NCI-H345 treated with DMSO at 0.1 percent for 48 hours (cell line): ENCODE results near the gene THOC7.

ENCODE experiments used
- DNase-seq: peaks from one replicate; lab custom pipeline; 2025; ENCODE audit not compliant: unreplicated experiment; lab: John Stamatoyannopoulos, UW

Gene THOC7

GRCh38 chr3:63863150-63864007, at the start of gene THOC7, which contains the start of gene ATXN7:
THOC7 (minus strand) TSS chr3:63863805; CDS start chr3:63863790, 15 bp downstream.
ATXN7 (plus strand) TSS chr3:63863867; CDS start chr3:63912599, 48,732 bp downstream.
- DNase-seq: no peak

DNA sequence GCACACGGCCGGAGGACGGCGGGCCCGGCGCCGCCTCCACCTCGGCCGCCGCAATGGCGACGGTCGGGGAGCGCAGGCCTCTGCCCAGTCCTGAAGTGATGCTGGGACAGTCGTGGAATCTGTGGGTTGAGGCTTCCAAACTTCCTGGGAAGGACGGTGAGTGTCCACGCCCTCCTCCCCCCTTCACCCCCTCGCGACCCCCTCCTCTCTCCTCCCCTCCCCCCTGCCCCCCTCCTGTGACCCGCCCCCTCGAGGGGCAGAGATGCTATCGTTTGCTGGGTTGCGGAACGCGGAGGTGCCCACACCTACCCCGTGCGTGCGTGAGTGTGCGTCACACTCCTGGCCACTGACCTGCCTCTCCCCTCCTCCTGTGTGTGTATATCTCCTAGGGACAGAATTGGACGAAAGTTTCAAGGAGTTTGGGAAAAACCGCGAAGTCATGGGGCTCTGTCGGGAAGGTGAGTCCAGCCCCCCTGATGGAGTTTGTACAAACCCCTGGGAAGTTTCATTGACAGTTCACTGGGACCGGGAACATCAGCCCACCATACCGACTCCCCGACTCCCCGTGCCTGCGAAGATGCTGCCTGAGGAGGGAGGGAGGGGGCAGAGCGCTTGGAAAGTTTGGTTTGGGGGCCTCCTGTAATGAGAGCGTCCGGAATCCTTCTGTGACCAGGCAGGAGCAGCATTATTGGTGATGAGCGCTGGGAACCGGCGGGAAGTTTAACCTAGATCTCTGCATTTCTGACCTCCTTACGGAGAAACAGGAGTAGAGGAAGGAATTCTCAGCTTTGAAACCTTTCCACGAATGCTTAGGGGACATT, 49.4 kb upstream of the THOC7 start:
- no peak for DNase-seq

- peak; percentile 53 for DNase-seq
Observed at GRCh38 chr3:63911873-63912767, 48.5 kb upstream of the THOC7 start, which contains the start of gene SCAANT1. SCAANT1 (minus strand) TSS chr3:63912383.

DNA sequence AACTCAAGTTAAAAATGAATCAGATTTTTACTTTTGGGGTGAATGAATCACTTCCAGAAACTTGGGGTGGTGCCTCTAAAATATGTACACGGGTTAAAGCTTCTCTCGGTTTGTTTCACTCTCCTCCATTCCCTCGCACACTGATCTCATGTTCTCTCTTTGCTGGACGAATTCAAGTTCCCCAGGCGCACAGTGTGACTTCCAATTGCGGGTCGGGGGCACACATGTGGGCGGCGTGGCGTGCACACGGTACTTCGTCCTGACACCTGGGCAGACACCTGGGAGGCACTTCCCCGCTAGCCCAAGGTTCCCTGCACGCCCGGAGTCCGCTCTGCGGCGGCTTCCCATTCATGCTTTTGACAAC, 47.9 kb upstream of the THOC7 start:
- DNase-seq: no peak

- no peak for DNase-seq
Observed at GRCh38 chr3:63910891-63911290, 47.3 kb upstream of the THOC7 start.

DNA sequence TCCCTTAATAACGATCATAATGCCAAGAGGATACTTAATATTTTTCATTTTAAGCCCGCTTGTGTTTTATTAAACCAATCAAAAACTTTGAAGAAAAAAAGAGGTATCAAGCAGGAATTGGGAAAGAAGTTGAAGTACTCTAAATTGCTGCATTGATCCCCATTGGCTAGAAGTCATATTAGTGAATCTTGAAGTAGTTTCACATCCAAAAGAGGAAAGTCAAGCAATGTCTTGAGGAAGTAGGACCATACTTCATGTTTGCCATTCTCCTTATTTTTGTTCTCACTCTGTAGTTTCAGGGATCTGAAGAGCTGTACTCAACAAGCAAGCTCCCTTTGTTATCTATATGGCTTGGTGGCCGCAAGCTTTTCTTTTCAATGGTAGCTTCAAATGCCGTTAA, 46.4 kb upstream of the THOC7 start:
- DNase-seq: no peak

DNA sequence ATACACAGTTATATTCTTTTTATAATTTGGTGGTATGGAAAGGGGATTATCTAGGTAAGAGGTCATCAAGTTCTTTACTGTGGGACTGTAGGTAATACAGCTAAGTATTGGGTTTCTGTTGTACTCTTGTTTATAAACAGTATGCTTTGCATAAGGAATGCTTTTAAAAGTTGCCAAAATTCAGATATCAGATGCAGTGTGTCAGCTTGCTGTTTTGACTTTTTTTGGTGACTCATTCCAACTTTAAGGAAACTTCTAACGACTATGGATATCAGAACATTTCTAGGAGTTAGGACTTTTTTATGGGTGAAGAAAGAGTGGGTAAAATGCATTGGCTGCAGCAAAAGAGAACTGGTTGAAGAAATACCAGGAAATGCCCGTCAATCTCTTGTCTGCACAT, 45.8 kb upstream of the THOC7 start:
- no peak for DNase-seq

DNA sequence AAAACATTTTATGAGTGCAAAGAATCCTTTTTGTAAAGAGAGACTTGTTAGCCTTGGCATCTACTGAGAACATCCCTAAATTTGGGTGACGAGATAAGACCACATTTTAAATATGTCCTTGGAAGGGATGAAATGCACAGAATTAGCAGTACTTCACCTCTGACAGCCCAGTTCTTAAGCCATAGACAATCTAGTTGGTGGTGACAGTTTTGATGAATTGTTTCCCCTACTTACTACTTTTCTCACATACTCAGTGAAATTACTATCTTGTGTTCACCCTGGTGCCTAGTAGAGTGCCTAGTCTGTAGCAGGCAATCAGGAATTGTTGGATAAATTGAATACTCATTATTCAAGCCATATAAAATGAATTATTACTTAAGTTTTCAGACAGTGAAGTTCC, 45.2 kb upstream of the THOC7 start:
- no peak for DNase-seq

GRCh38 chr3:63908081-63908736, 44.6 kb upstream of the THOC7 start:
- DNase-seq: no peak

DNA sequence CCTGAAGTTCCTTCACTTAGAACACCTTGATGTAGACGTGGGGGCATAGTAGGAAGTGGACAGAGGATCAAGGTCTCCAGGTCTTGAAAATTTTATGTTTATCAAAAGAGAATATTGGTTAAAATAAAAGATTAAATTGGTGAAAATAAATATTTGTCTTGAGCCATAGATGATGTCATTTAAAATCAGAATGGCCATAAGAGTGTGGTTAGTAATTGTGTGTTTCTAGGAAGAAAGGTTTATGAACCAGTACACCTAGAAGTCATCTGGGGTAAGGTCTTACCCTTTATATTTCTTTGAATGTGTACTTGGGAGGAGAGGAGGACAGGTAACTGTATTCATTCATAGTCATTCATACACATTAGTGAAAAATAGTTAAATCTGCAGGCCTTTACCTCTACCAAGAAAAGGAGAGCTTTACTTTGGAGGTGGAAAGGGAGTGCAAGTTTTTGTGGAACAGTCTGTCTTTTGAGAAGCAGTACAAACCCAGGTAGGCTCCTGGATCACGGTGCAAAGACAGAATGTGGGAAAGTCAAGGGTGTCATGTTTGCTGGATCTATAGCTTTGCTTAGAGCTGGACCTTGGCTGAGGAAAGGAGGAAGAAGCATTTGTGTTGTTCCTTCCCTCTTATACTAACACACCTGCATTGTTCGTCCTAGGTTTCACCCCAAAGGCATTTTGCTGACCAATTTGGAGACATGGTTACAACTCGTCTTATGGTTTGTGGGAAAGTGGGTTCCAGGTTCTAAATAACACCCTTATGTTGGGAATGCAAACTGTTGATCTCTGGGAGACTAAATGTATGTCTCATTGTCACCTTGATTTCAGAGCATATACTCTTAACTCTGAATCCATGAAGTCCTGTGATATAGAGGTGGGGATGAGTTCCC, 42.4 kb upstream of the THOC7 start:
- no peak for DNase-seq

GRCh38 chr3:63900459-63900858, 36.9 kb upstream of the THOC7 start:
- DNase-seq: peak; percentile 67

DNA sequence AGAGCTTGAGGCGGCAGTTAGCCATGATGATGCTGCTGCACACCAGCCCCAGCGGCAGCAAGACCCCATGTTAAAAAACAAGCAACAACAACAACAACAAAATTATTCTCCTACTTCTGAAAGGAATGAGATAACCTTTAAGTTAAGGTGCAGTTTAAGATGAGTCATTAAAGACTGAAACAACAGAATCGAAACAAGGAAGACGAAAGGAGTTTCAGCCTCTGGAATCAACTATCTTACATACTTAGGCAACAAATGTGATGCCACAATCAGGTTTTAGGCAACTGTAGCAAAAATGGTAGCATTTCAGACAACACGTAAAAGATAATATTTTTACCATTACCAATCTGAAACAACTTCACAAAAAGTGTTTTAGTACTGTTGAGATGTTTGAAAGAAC, 36.4 kb upstream of the THOC7 start:
- no peak for DNase-seq

- no peak for DNase-seq
Observed at GRCh38 chr3:63896332-63897030, 32.9 kb upstream of the THOC7 start.

GRCh38 chr3:63895422-63896189, 32.0 kb upstream of the THOC7 start:
- DNase-seq: no peak

DNA sequence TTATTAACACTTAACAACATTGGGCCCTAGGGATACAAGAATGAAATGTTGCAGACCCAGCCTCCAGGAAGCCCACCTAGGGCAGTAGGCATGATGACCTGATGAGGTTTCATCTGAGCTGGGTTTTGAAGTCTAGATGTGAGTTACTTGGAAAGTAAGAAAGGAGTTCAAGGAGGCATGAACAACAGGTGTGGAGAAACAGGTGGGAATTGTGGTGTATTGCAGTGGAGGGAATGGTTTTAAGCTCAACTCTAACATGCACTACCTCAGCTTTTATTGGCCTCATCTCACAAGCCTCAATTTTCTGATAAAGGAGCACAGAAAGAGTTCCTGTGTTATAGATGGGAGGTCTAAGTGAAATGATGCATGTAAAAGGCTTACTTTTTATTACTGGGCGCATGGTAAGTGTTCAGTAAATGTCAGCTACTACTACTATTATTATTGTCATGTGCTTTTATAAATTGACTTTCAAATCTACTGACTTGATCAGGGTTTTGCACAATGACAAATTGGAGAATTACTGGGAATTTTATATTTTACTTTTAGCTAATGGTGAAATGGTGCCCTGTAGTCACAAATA, 29.3 kb upstream of the THOC7 start:
- DNase-seq: no peak

GRCh38 chr3:63891518-63891917, 27.9 kb upstream of the THOC7 start:
- no peak for DNase-seq

DNA sequence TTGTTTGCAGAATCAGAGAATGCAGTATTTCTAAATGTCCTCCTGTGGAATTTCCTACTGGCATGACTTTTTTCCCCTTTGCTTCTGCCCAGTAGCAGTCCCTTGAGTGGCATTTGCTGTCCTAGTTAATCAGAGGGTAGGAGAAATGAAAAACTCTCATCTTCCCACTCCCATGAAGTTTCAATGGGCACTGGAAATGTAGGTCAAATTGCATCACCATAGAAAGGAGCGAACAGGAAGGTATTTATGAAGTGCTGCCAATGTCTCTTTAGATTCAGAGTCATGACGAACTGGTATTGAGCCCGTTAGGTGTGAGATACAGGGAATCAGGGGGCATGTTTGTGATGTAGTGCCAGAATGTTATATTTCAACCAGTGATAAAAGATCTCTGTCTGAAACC, 23.3 kb upstream of the THOC7 start:
- no peak for DNase-seq

DNA sequence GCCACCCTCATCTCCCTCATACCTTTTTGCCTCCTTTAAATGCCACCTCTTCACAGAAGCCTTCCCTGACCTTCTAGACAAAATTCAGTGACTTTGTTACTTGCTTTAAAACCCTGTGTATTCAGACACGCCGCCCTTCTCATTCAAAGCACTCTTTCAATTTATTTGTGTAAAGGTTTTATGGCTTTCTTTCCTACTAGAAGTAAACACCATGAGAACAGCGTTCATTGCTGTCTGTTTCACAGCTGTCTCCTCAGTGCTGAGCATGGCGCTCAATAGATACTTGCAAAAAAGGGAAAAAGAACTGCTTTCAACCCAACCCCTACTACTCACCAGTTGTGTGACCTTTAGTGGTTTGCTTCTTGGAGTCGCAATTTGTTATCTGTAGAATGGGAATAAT, 17.0 kb upstream of the THOC7 start:
- DNase-seq: no peak
